Measurements from ENCODE around the gene MKKS. TPM values are rescaled to one million over a fixed set of nuclear protein-coding genes. Genes with fewer than 3 reads are reported as not detected.

Gene MKKS
- total RNA-seq, 4 donors from 2014 or later: 8.3 to 24.0 (median 13.8) TPM

GRCh38 chr20:10398834-10399369 is 35.1 kb downstream of the MKKS start:
- TF ChIP-seq, protein P1, sequence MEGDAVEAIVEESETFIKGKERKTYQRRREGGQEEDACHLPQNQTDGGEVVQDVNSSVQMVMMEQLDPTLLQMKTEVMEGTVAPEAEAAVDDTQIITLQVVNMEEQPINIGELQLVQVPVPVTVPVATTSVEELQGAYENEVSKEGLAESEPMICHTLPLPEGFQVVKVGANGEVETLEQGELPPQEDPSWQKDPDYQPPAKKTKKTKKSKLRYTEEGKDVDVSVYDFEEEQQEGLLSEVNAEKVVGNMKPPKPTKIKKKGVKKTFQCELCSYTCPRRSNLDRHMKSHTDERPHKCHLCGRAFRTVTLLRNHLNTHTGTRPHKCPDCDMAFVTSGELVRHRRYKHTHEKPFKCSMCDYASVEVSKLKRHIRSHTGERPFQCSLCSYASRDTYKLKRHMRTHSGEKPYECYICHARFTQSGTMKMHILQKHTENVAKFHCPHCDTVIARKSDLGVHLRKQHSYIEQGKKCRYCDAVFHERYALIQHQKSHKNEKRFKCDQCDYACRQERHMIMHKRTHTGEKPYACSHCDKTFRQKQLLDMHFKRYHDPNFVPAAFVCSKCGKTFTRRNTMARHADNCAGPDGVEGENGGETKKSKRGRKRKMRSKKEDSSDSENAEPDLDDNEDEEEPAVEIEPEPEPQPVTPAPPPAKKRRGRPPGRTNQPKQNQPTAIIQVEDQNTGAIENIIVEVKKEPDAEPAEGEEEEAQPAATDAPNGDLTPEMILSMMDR (IDR thresholded peaks at IDR 0.05; ENCODE audit: low read depth): no peak

DNA sequence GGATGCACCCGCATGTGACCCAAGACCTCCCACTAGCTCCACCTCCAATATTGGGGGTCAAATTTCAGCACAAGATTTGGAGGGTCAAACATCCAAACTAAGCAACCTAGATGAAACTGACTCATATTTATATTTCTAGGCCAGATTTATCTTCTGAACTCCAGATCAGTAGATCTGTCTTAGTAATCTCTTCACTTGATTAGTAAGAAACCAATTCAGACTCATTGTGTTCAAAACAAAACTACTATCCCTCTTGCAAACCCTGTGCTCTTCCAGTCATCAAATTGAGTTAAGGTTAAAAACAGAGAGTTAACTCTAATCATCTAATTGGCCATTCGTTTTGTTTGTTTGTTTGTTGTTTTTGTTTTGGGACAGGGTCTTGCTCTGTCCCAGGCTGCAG is 43.3 kb downstream of the MKKS start:
- TF ChIP-seq, protein P1 (IDR thresholded peaks at IDR 0.05; ENCODE audit: low read depth): no peak

DNA sequence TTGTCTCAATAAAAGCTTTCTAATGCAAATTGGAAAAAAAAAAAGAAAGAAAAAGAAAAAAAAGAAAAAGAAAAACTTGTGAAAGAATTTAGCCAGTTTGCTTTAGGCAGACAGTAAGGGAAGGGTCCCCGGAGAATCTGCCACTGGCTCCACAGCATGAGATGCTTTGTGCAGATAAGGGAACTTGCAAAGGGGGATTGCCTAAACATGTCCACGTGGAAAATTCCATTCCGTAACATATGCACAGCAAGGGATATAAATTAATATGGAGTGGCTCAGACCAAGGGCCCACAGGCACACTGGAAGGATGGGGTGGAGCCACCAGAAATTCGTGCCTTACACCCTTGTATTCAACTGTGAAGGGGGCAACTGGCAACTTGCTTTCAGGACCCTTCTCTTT is 45.4 kb downstream of the MKKS start:
- TF ChIP-seq, protein P1 (IDR thresholded peaks at IDR 0.05; ENCODE audit: low read depth): no peak

DNA sequence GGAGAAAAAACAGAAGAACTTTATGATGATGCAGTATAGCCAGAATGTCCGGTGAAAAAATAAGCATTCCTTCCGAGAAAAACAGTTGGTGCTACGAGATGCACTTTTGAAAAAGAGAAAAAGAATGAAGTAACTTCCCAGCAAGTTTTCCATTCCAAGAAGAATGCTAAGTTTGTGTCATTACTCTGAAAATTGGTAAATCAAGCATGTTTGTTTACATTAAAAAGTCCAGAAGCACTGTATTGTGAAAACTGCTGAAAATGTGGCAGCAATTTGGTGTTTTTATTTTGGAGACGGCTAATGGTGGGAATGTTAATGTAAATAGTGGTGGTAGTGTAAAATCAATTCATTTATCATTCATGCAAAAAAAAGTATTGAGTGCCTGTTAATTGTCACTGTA is 46.3 kb downstream of the MKKS start:
- TF ChIP-seq, protein P1 (IDR thresholded peaks at IDR 0.05; ENCODE audit: low read depth): no peak

- TF ChIP-seq, protein P1 (IDR thresholded peaks at IDR 0.05; ENCODE audit: low read depth): no peak
These were observed 48.0 kb downstream of the MKKS start for GRCh38 chr20:10385850-10386544.

DNA sequence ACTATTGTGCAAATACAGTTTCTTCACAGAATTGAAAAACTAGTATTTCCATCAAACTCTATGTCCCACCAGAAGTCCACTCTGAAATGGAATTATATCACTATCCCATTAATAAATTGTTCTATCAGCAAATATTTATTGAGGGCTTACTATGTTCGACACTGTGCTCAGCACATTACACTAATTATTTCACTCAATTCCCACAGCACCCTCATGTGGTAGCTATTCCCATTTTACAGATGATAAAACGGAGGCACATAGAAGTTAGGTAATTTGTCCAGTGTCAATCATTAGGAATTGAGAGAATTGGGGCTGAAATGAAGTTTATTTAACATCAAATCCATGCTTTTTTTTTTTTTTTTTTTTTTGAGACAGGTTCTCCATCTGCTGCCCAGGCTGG is 52.5 kb downstream of the MKKS start:
- TF ChIP-seq, protein P1 (IDR thresholded peaks at IDR 0.05; ENCODE audit: low read depth): no peak

GRCh38 chr20:10379761-10380160 is 54.3 kb downstream of the MKKS start:
- TF ChIP-seq, protein P1 (IDR thresholded peaks at IDR 0.05; ENCODE audit: low read depth): no peak

Data from subcutaneous adipose tissue (tissue), 4 donors.